GM19328 (cell line): ENCODE results near the gene TPSG1.
"Not testable (repeated sequence)": the region's sequence is repeated elsewhere in the genome, so short reads cannot be mapped to it uniquely, and the experiment has no call there.

Source experiments
- ATAC-seq: cut with Tn5 transposase; IDR thresholded peaks from one replicate; pipeline ENCODE4 v1.9.1; 2021; ENCODE audit warnings: mild to moderate bottlenecking, moderate library complexity; ENCODE audit not compliant: unreplicated experiment

The TPSG1 gene

GRCh38 chr16:1232049-1232748 is 7.1 kb upstream of the TPSG1 start:
- ATAC-seq = not testable (repeated sequence)

- not testable (repeated sequence) for ATAC-seq
Measured at GRCh38 chr16:1231301-1231700, 6.2 kb upstream of the TPSG1 start.

DNA sequence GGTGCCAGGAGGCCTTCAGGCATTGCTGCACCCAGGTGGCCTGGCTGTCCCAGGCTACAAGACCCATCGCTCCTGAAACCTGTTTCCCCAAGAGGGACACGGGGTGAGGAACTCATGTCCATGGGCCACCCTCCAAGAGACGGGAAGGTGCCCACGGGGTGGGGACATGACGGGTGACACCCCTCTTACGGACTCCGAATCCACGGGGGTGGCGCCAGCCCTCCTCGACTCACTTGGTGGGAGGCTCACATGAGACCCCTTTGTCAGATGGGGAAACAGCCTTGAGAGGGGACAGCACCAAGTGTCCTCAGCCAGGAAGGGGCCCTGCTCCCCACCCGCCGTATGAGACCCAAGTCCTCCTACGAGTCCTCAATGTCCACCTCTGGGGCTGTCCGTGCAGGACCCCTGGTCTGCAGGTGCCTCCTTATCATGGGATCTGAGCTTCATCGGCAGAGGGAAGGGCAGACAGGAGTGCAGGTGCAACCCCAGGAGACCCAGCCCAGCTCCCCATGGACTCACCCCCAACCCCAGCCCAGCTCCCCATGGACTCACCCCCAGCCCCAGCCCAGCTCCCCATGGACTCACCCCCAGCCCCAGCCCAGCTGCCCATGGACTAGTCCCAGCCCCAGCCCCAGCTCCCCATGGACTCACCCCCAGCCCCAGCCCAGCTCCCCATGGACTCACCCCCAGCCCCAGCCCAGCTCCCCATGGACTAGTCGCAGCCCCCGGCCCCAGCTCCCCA is 5.6 kb upstream of the TPSG1 start:
- not testable (repeated sequence) for ATAC-seq

GRCh38 chr16:1230084-1230470 is 5.0 kb upstream of the TPSG1 start, which contains the start of gene TPSB2:
Gene TPSB2 (minus strand): TSS chr16:1230184. CDS start chr16:1229951, 233 bp downstream.
- not testable (repeated sequence) for ATAC-seq

- not testable (repeated sequence) for ATAC-seq
Measured at GRCh38 chr16:1229476-1229875, 4.4 kb upstream of the TPSG1 start.

- not testable (repeated sequence) for ATAC-seq
Measured at GRCh38 chr16:1228227-1228626, 3.2 kb upstream of the TPSG1 start.

- ATAC-seq = not testable (repeated sequence)
Measured at GRCh38 chr16:1226692-1227091, 1.6 kb upstream of the TPSG1 start.

GRCh38 chr16:1225728-1226311 is 752 bp upstream of the TPSG1 start:
- not testable (repeated sequence) for ATAC-seq

GRCh38 chr16:1224558-1224957 is 510 bp downstream of the TPSG1 start:
- ATAC-seq = no peak

- ATAC-seq = no peak
Measured at GRCh38 chr16:1223355-1224214, 1.5 kb downstream of the TPSG1 start.

GRCh38 chr16:1222553-1223354 is 2.3 kb downstream of the TPSG1 start:
- no peak for ATAC-seq

GRCh38 chr16:1221628-1222552 is 3.2 kb downstream of the TPSG1 start:
- ATAC-seq = no peak

- ATAC-seq = no peak
Measured at GRCh38 chr16:1220841-1221627, 4.0 kb downstream of the TPSG1 start.

- no peak for ATAC-seq
Measured at GRCh38 chr16:1220098-1220728, 4.9 kb downstream of the TPSG1 start.

- ATAC-seq = no peak
Measured at GRCh38 chr16:1218930-1219611, 6.0 kb downstream of the TPSG1 start.

GRCh38 chr16:1218061-1218929 is 6.8 kb downstream of the TPSG1 start:
- no peak for ATAC-seq
